Kasumi-1 (cell line): ENCODE measurements around the gene CYRIA.

Experiments used
- DNase-seq, 2 experiments: peaks; one replicate each; lab custom pipeline; 2025; lab: John Stamatoyannopoulos, UW

CYRIA gene

GRCh38 chr2:16669388-16669787 is 3.8 kb upstream of the CYRIA start:
- no peak for DNase-seq

- no peak for DNase-seq
Measured at GRCh38 chr2:16666449-16666801, 791 bp upstream of the CYRIA start.

DNA sequence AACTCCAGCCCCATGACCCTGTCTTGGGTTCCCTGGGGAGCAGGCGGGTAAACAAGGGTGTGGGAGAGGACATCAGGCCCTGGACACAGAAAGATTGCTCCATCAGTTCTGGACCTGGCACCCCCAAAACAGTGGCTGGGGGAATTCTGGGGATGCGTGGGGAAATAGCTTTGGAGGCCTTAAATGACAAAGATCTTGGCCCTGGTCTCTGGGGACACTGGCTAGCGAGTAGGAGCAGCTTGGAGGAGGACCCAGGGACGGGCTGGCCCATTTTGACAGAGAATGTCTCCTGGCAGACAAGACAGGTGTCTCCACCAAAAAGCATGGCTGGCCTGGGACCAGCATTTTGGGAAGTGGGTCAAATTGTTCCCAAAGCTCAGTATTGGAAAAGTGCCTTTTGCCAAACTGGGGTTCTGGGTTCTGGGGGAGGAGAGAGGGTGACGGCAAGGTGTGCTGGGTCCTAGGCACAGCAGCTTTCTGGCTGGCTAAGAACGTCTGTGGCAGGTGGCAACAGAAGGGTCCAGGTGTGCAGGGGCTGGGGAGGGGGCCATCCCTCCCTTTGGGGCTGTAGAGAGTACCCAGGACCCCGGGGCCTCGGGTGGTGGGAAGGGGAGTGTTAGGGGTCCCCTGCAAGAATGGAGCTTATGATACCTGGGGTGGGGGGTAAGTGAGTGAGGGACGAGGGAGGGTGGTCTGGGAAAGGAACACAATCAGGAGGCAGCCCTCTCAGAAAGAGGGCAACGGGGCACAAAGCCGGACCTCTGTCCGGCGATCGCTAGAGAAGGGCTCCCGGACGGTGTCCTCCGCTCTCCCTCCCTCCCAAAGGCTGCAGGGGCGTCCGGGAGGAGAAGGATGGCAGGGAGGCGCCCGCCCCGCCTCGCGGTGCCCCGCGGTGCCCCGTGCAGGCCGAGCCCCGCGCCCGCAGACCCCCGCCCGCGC is 556 bp downstream of the CYRIA start:
- DNase-seq, result no peak

DNA sequence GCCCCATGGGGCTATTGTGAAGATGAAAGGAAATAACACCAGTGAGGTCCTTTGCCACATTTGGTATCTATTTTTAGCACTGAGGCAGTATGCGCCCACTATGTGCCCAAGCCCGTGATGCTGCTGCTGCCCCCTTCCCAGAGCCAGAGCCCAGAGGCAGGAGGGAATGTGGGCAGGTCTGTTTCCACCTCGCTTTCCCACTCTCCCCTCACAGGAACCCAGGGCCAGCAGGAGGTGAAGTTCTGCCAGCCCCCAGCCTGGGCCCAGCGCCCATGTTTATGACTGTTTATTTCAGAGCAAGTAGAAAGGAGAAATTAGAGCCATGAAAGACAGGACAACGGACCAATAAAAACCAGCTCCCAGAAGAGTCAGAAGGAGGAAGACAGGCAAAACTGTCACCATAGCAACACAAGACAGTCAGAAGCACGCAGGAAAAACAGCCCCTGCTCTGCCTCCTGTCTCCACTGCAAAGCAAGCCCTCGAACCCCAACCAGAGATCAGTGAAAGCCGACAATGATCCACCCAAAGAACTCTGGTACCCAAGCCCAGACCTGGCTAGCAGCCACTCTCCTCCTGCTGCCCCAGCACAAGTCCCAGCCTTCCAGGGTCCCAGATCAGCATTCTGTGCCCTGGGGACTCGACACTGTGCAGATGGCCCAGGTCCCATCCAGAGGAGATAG is 1.4 kb downstream of the CYRIA start:
- DNase-seq, result peak; percentile 18 to 21

- peak in 1 of 2 experiments; percentile 12 for DNase-seq
Measured at GRCh38 chr2:16663121-16663905, 2.3 kb downstream of the CYRIA start.

- no peak for DNase-seq
Measured at GRCh38 chr2:16661936-16662839, 3.4 kb downstream of the CYRIA start.

- DNase-seq, result no peak
Measured at GRCh38 chr2:16661526-16661925, 4.1 kb downstream of the CYRIA start.

DNA sequence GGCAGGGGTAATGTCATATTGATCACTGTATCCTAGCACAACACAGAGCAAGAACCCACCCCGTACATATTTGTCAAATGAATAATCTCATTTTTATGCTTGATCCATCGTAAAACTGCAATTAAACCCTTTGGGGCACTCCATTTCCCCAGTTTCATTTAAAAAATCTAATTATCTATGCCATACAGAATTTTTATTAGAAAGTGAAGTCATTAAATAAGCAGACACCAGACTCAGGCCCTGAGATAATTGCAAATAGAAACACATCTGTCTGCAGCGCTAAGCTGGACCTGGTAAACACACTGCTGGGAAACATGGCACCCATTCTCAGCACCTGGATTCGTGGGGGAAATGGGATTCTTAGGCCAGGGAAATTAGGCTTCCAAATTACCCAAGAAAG is 5.1 kb downstream of the CYRIA start:
- no peak for DNase-seq

- DNase-seq, result no peak
Measured at GRCh38 chr2:16660114-16660513, 5.5 kb downstream of the CYRIA start.

DNA sequence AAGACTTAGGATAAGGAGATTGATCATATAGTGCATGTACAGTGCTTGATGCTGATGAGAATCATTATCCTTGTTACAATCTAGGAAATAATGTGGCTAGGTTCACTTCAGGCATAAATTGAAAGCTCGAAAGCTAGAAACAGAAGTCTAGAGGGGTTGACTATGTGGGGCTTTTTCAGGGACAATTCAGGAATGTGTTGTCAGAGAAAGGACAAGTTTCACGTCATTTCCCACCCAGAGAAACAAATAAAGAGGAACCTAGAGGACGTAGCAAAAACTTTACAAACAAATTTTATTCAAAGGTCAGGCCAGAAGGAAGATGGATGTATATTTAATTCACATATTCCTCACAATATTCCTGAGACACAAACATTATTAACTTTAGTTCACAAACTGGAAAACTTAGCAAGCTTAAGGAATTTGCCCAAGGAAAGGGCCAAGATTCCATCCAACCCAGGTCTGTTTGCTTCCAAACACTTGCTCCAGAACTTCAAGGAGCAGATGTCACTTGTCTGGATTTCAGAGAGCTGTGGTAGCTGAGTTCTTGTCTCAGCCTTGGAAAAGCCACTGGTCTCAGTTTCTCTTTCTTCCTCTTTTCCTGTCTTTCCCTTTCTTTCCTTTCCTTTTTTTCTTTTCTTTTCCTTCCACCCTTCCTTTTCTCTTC is 7.4 kb downstream of the CYRIA start:
- no peak for DNase-seq

DNA sequence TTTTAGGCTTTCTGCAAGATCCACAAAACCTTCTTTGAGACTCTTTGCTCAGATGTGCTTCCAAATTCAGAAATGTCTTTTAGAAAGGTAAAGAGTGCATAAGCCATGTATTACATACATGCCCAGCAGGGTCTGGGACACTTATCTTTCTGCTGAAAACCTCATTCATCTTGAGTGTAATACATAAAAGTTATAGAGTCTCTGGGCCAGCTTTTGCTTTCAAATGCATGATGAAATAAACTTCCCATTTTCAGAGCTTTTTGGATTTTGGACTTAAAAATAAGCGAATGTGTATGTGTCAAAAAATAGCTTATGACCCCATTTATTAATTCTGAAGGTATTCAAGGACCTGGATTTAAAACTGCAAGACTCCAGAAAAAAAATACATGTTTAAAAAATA is 8.0 kb downstream of the CYRIA start:
- DNase-seq, result no peak

- peak; percentile 35 to 41 for DNase-seq
Measured at GRCh38 chr2:16656784-16657391, 8.7 kb downstream of the CYRIA start.

- no peak for DNase-seq
Measured at GRCh38 chr2:16655905-16656642, 9.6 kb downstream of the CYRIA start.

DNA sequence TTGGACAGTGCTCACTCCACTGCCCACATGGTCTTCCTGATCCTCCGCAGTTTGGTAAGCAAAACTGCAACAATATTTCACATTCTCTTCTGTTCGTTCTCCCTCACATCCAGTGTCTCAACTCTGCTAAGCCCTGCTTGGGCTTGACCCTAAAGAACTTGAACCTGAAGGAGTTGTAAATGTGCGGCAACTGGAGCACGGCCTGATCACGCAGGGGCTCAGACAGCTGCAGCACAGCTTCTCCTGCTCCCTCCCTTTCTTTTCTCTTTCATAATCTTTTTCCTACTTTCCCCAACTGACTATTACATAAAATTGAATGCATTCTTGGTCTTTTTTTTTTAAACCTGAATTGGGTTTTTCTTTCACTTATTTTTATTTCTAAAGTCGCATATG is 10.2 kb downstream of the CYRIA start:
- no peak for DNase-seq

GRCh38 chr2:16654833-16655444 is 10.7 kb downstream of the CYRIA start:
- no peak for DNase-seq

- DNase-seq, result no peak
Measured at GRCh38 chr2:16653799-16654198, 11.8 kb downstream of the CYRIA start.

- no peak for DNase-seq
Measured at GRCh38 chr2:16653083-16653375, 12.6 kb downstream of the CYRIA start.

GRCh38 chr2:16652296-16653082 is 13.1 kb downstream of the CYRIA start:
- DNase-seq, result no peak
